HG02759 (cell line): ENCODE results near the gene CXCL1.

ENCODE experiments used
- ATAC-seq: cut with Tn5 transposase; IDR thresholded peaks from one replicate; pipeline ENCODE4 v1.9.1; 2021; ENCODE audit warnings: mild to moderate bottlenecking, moderate library complexity; ENCODE audit not compliant: unreplicated experiment

CXCL1 gene

DNA sequence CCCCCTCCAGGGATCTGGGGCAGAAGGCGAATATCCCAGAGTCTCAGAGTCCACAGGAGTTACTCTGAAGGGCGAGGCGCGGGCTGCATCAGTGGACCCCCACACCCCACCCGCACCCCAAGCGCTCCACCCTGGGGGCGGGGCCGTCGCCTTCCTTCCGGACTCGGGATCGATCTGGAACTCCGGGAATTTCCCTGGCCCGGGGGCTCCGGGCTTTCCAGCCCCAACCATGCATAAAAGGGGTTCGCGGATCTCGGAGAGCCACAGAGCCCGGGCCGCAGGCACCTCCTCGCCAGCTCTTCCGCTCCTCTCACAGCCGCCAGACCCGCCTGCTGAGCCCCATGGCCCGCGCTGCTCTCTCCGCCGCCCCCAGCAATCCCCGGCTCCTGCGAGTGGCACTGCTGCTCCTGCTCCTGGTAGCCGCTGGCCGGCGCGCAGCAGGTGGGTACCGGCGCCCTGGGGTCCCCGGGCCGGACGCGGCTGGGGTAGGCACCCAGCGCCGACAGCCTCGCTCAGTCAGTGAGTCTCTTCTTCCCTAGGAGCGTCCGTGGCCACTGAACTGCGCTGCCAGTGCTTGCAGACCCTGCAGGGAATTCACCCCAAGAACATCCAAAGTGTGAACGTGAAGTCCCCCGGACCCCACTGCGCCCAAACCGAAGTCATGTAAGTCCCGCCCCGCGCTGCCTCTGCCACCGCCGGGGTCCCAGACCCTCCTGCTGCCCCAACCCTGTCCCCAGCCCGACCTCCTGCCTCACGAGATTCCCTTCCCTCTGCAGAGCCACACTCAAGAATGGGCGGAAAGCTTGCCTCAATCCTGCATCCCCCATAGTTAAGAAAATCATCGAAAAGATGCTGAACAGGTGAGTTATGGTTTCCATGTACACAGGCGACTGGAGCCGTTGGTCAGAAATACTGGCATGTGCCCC is at the start of gene CXCL1:
CXCL1 (plus strand) TSS at position 264 of the 926 bp plus-strand sequence; CDS start at position 342, 78 bp downstream.
- ATAC-seq = no peak

DNA sequence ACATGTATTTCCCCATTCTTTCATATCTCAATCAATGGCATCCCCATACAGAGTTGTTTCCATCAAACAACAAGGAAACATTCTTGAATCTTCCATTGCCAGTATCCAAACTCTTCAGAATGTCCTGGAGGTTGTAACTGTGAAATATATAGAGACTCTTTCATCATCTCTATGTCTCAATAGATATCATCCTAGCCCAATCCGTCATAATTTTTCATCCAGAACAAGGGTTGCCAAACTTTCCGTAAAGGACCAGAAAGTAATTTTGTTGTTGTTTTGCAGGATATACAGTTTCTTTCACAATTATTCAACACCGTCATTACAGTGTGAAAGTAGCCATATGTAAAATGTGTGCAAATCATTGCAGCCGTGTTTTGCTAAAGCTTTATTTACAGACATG is 47.9 kb upstream of the CXCL1 start:
- no peak for ATAC-seq

DNA sequence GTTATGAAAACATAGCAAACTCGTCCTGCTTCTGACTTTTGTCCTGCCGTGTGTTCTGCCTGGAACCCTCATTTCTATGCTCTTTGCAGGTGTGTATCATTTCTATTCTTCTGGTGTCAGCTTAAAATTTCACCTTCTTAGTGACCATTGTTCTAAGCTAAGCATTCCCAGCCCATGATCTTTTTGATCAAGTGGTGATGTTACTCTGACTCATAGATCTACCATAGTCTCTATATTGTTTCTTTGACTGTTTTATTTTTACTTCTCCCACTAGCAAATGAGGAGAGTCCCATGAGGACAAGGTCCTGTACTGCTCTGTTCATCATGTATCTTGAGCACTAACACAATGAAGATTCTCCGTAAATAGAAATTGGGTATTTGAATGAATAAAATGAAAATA is 46.8 kb upstream of the CXCL1 start:
- no peak for ATAC-seq

DNA sequence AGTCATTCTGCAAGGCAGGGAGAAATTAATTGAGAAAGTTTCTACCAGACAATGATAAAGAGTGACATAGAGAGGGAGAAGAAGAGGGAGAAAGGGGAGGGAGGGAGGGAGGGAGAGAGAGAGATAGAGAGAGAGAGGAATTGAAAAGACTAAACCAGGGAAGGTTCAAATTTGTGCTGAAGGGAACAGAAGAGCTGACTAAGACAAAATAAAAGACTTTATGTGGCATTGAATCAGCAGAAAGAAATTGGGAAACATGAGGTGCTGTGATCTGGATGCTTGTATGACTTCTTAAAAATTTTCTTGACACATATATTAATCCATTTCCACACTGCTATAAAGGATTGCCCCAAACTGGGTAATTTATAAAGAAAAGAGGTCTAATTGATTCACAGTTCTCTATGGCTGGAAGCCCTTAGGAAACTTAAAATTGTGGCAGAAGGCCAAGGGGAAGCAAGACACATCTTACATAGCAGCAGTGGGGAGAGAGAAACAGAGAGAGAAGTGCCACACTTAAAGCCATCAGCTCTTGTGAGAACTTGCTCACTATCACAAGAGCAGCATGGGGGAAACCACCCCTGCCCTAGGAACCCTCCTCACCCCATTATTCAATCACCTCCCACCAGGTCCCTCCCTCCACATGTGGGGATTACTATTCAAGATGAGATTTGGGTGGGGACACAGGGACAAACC is 46.2 kb upstream of the CXCL1 start:
- no peak for ATAC-seq

DNA sequence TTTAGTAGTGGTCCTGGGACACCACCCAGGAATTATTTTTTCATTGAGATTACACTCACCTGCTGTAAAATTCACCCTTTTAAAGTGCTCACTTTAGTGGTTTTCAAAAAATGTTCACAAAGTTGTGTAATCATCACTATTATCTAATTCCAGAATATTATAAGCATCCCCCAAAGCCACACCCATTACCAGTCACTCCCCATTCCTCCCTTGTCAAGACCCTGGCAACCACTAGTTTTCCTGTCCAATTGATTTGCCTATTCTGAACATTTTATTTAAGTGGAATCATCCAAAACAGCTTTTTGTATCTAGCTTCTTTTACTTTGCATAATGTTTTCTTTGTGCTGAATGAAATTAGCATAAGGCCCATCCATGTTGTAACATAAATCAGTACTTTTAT is 45.4 kb upstream of the CXCL1 start:
- no peak for ATAC-seq

DNA sequence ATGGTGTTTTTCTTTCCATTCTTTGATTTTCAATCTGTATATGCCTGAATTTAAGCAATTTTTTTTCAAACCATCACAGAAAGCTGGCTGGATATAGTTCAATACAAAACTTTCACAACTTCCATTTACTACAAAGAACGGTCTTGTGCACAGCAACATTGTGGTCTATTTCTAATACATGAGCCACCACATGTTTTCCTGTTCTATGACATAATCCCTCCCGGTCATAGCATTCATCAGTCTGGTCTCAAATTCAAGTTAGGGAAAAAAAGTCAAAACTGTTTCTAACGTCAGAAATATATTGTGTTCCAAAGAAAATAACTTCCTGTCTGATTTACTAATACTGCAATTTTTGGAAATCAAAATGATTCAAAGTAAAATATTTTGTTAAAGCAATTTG is 40.2 kb upstream of the CXCL1 start:
- ATAC-seq = no peak

DNA sequence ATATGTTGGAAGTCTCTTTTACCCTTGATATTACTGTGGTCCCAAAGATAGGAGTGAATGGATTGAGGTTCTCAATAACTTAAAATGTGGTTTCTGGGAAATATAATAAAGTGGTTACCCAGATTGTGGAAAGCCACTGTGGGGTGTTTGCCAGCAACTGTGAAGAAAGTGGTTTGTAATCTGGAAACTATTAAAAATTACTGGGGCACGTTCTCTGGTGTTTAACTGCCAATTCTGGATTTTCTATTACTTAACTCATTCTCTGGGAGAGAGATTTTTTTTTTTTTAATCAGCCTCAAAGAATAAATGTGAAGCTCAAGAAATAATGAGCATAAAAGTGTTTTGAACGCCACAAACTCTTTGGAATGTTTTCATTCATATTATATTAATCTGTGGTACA is 37.6 kb upstream of the CXCL1 start:
- ATAC-seq = no peak

DNA sequence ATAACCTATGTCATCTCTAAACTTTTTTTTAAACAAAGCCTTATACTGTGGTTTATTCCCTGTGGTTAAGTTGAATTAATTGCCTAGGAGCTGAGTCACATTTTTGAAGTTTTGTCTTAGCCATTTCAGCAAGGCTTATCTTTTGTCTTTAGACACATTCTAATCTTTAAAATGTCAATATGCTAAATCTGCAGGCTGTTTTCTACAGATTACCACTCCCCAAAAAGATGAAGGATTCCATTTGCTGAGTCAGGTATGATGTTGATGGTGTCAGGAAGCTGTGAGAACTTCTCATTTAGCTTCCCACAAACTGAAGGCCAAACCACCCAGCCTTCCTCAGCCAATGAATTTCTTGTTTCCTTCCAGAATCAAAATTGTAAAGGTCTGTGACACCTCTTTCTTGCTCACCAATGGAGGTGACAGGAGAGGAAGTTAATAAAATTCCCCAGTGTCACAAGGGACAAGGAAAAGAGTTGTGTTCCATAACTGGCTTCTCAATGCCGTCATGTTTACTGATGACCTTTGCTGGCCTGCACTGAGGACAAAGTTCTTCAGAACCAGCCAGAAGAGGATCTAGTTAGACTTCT is 36.4 kb upstream of the CXCL1 start:
- ATAC-seq = no peak

DNA sequence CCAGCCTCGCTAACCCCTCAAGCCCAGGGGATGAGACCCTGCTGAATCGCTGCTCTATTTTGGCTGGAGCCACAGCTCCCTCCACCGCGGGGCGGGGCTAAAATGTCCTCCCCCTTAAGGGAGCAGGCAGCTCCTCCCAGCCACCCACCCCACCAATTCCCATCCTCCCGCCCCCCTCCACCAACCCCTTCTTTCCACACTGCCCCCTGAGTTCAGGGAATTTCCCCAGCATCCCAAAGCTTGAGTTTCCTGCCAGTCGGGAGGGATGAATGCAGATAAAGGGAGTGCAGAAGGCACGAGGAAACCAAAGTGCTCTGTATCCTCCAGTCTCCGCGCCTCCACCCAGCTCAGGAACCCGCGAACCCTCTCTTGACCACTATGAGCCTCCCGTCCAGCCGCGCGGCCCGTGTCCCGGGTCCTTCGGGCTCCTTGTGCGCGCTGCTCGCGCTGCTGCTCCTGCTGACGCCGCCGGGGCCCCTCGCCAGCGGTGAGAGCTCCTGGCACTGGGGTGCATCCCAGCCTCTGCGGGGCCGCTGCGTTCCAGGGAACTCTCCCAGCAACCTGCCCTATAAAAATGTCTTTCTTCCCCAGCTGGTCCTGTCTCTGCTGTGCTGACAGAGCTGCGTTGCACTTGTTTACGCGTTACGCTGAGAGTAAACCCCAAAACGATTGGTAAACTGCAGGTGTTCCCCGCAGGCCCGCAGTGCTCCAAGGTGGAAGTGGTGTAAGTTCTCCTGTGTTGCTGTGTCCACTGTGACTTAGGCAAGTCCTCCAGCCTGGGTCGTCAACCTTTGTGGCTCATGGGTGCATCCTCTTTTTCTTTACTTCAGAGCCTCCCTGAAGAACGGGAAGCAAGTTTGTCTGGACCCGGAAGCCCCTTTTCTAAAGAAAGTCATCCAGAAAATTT is 32.6 kb upstream of the CXCL1 start, which contains the start of gene CXCL6:
CXCL6 (plus strand) TSS at position 306 of the 907 bp plus-strand sequence; CDS start at position 379, 73 bp downstream.
- no peak for ATAC-seq

DNA sequence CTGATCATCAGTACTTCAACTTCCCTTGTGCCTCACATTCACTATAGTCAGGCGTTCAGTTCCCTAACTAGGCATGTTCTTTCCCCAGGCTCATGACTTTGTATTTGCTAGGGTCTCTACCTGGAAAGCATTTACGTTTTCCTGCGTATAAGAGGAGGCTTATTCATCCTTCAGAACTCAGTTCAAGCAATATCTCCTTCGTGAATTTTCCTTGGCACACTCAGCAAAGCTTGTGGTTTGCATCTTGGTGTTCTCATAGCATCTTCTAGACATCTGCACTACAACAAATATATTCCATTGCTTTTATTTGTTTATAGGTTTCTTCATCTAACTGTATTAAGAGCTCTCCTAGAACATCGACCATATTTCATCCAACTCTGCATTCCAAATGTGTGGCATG is 30.1 kb upstream of the CXCL1 start:
- ATAC-seq = no peak

DNA sequence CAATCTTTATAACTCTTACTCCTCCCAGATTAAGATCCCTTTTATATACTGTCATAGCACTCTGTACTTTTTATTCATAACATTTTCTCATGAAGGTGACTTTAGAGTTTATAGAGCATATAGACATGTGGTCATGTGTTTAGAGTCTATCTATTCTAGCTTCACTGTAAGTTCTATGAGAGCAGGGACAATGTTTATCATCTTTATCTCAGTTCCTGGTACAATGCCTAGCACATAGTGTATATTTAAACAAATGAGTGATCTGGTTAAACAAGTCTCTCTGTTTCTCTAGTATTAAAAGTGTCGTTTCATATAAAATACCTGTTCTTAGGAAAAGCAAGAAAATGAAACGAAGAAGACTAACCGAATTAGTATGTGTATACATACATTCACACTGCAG is 29.5 kb upstream of the CXCL1 start:
- no peak for ATAC-seq

DNA sequence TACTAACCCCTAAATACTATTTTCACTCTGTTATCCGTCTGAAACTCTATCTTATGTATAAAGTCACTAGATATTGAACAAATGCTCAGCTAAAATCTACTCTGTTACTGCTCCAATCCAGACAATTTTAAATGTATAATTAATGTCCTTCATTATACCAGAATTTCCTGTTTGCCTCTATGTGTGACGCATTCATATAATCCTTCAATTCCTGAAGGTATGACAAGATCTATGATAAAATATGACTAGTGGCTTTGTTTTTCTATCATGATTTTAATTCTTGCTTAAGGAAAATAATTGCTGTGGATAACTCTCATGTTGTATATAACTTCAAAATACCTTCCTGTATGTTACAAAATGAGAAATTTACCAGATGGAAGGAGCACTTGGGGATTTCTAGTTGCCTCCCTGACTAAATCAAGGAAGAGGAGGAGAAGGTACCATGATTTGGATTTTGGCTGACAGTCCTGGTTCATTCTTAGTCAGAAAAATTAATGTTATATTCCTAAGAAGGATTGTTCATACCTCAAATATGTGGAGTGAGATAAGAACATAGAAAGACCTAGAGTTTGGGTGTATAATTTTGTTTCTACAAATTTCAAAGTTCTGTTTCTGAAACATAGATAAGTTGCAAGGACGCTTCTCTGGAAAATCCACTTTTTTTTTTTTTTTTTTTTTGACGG is 27.8 kb upstream of the CXCL1 start:
- ATAC-seq = no peak

DNA sequence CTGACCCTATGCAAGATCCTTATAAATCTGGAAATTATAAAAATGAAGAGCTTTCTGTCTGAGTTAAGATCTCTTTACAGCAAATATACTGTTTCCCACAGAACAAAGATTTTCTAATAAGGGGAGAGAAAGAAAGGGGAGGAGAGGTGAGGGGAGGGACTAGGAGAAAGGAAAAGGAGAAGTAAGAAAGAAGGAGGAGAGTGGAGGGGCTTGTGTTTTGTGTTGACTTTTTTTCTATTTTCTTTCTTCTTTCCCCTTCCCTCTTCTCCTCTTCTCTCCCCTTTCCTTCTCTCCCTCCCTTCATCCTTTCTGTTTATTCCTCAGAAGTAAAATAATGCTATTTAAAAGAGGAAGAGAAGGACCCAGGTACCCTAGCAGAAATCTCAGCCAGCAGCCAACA is 26.5 kb upstream of the CXCL1 start:
- ATAC-seq = no peak

DNA sequence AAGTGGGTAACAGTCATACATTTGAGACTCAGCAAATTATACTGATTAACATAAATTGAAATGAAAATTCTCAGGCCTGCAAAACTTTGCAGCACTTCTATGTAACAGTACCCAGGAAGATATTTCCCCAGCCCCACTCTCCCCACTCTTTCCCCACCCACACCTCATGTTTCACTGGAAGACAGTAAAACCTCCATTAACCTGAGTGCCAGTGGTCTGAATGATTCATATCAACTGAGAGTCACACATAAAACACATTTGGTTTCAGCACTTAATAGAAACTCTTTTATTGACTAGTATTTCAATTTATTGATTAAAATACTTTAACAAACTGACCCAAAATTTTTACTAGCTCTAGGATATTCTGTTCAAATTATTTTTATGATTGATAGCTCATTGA is 25.8 kb upstream of the CXCL1 start:
- ATAC-seq = no peak

DNA sequence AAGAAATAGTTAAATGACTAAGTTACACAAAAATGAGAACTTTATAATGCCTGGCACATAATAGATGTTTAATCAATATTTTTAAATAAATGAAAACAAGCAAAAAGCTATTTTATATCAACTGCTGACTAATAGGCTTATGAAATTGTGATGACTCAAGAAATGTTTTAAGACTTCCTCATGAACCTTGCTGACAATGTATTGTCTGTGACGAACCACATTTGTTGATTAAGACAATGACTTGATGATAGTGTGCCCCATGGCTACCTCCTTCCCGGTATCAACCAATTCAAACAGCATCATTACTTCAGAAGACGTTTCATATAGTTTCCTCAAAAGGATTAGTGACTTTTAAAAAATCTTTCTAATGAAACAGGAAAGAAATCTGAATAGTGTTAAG is 24.8 kb upstream of the CXCL1 start:
- no peak for ATAC-seq

DNA sequence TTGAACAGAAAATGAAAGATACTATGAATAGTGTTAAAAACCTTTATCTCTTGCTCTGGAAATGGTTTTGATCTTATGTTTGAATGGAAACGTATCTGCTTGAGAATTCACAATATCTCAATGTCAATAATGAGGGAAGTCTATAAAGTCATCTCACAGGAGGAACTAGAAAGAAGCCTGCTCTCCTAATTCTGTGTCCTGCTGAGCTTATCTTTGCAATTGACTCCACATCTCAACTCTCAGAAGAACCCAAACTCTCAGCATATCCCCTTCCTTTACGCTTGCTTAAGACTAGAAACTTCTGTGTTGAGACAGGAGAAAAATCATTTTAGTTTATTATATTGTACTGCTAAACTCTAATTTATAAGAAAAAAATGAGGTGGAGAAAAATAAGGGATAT is 24.4 kb upstream of the CXCL1 start:
- no peak for ATAC-seq

DNA sequence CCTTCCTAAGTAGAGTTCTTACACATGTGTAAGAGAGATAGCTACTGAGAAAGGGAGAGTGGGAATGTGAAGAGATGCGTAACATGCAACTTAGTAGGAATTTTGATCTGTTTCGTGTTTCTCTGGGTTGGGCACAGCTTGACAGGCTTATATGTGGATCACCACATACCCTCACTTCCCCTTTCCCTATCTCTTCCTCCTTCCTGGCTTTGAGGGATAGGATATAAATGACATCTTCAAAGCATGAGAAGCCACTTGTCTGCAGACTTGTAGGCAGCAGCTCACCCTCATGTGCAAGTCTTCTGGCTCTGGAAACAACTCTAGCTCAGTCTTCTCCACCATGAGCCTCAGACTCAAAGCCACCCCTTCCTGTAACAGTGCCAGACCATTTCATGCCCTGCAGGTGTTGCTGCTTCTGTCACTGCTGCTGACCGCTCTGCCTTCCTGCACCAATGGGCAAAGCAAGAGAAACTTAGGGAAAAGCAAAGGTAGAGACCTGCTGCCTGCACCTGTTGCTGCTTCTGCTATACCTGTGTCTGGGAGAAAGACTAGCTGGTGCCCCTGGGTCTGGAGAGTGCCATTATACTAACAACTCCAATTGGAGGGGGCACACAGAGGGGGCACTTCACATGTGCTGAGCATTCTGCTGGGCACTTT is 21.5 kb upstream of the CXCL1 start:
- no peak for ATAC-seq

DNA sequence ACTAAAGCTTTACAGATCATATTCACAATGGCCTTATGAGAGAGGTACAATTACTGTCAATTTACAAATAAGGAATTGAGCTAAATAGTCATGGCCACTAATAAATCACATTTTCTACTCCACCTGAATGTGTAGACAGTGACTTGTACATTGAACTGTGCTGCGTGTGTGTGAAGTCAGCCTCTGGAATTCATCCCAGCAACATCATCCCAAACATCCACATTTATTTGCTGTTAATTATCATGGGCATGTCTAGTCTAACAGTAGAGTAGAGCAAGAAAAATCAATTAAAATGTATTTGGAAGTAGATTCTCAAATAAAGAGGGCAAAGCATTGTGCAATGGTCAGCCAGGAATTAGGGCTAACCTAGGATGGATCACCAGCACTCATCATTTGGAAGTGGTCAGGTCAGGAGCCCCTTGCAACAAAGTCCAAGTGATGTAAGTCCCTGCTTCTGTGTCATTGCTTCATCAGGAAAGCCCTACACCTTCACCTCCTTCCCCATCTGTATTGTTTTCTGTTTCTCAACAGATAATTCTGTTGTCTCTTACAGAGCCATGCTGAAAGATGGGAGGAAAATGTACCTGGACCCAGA is 20.9 kb upstream of the CXCL1 start:
- no peak for ATAC-seq

DNA sequence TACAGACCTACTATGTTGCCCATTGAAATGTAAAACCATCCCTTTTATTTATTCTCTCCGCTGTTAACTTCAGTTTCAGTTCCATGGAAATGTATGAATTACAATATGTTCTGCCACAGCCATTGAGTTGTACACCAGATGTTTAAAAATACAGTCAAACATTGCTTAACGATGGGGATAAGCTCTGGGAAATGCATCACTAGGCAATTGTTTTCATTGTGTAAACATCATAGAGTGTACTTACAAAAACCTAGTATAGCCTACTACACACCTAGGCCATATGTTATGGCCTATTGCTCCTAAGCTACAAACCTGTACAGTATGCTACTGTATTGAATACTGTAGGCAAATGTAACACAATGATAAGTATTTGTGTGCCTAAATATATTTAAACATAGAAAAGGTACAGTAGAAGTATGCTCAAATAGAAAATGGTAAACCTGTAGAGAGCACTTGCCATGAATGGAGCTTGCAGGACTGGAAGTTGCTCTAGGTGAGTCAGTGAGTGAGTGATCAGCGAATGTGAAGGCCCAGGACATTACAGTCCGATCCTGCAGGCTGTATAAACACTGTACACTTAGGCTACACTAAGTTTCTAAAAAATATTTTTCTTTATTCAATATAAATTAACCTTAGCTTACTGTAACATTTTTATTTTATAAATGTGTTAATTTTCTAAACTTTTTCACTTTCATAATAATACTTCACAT is 18.8 kb upstream of the CXCL1 start:
- no peak for ATAC-seq
